ENCODE data around the gene GEMIN7.

DNA sequence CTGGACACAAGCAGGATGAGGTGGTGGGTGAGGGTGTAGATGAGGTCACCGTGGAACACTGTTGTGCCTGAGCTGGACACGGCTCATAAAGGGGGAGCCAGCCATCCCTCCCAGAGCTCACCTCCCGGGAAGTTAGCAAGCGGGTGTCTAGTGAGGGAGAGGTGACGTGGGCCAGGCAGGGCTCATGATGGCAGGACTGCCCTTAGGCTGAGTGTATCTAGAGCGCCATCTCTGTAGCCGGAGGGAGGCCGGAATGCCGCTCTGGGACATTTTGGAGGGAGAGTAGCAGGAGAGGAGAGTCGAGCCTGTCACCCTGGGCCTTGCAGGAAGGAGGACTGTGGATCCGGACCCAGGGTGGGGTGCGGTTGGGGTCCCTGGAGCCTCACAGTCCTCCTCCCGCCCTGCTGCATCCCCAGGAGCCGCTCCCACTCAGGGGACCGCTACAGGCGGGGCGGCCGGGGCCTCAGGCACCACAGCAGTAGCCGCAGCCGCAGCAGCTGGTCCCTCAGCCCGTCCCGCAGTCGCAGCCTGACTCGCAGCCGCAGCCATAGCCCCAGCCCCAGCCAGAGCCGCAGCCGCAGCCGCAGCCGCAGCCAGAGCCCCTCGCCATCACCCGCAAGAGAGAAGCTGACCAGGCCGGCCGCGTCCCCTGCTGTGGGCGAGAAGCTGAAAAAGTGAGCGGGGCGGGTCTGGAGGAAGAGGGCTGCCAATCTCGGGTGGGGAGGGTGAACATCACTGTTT lies 12.0 kb upstream of the GEMIN7 start:
- TF ChIP-seq, protein P1, sequence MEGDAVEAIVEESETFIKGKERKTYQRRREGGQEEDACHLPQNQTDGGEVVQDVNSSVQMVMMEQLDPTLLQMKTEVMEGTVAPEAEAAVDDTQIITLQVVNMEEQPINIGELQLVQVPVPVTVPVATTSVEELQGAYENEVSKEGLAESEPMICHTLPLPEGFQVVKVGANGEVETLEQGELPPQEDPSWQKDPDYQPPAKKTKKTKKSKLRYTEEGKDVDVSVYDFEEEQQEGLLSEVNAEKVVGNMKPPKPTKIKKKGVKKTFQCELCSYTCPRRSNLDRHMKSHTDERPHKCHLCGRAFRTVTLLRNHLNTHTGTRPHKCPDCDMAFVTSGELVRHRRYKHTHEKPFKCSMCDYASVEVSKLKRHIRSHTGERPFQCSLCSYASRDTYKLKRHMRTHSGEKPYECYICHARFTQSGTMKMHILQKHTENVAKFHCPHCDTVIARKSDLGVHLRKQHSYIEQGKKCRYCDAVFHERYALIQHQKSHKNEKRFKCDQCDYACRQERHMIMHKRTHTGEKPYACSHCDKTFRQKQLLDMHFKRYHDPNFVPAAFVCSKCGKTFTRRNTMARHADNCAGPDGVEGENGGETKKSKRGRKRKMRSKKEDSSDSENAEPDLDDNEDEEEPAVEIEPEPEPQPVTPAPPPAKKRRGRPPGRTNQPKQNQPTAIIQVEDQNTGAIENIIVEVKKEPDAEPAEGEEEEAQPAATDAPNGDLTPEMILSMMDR (IDR thresholded peaks at IDR 0.05; ENCODE audit: low read length), result no peak
- TF ChIP-seq EZH2phosphoT487 (IDR thresholded peaks at IDR 0.05; ENCODE audit: low read length), result no peak

All from MM.1S (cell line).